ENCODE measurements around the gene GLB1L2. TPM values are rescaled to one million over a fixed set of nuclear protein-coding genes. Genes with fewer than 3 reads are reported as not detected.

The GLB1L2 gene
- total RNA-seq, 2 experiments from 2014 or later = 1.2 to 1.9 TPM

GRCh38 chr11:134363592-134363991, 31.8 kb downstream of the GLB1L2 start:
- Mint-ChIP-seq H3K4me1 (ENCODE audit: low read depth) (peaks cover 14% of the 10 kb centered on the region), H3K27ac (no peak overlapping the region), H3K9me3 (ENCODE audit: insufficient read depth) (no peaks in the 10 kb centered on the region), H3K36me3 (ENCODE audit: low read depth) (no peaks in the 10 kb centered on the region), H3K27me3 (ENCODE audit: low read depth) (peaks cover 4% of the 10 kb centered on the region), H3K4me3 (no peak overlapping the region)
- ChIA-PET POLR2A (no interaction called here), CTCF (no interaction called here)
- ATAC-seq (no peak), DNase-seq (no peak)

DNA sequence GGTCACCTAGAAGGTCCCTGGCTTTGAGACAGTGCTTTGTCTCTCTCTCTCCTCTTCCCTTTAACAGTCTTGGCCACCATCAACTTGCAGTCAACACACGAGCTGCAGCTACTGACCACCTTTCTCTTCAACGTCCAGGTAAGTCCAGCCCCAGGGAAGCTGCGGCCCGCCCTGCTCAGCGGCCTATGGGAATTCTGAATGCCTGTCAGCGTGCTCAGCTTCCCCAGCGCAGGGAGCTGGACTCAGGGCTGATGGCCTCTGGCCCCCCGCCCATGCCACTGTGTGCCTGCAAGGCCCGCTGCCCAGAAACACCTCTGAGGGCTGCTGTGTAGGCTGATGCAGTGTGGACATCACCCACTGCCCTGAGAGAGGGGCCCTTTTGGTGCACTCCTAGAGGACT, 32.5 kb downstream of the GLB1L2 start:
- CTCF ChIA-PET = no interaction called here
- Mint-ChIP-seq H3K36me3 (ENCODE audit: low read depth) (no peaks in the 10 kb centered on the region), H3K9me3 (ENCODE audit: insufficient read depth) (no peaks in the 10 kb centered on the region), H3K27ac (no peak overlapping the region), H3K4me1 (ENCODE audit: low read depth) (peaks cover 14% of the 10 kb centered on the region), H3K27me3 (ENCODE audit: low read depth) (peaks cover 4% of the 10 kb centered on the region), H3K4me3 (no peak overlapping the region)
- ATAC-seq (no peak), DNase-seq (no peak)
- POLR2A ChIA-PET = no interaction called here

- no peak for ATAC-seq
- no peak overlapping the region for H3K27ac Mint-ChIP-seq
- ChIA-PET CTCF (no interaction called here), POLR2A (no interaction called here)
- DNase-seq = no peak
- H3K36me3 Mint-ChIP-seq (ENCODE audit: low read depth) = no peaks in the 10 kb centered on the region
- H3K9me3 Mint-ChIP-seq (ENCODE audit: insufficient read depth) = no peaks in the 10 kb centered on the region
- H3K27me3 Mint-ChIP-seq (ENCODE audit: low read depth) = peaks cover 4% of the 10 kb centered on the region
- H3K4me1 Mint-ChIP-seq (ENCODE audit: low read depth) = peaks cover 6% of the 10 kb centered on the region
- no peak overlapping the region for H3K4me3 Mint-ChIP-seq
Measured at GRCh38 chr11:134365011-134365925, 33.5 kb downstream of the GLB1L2 start.

DNA sequence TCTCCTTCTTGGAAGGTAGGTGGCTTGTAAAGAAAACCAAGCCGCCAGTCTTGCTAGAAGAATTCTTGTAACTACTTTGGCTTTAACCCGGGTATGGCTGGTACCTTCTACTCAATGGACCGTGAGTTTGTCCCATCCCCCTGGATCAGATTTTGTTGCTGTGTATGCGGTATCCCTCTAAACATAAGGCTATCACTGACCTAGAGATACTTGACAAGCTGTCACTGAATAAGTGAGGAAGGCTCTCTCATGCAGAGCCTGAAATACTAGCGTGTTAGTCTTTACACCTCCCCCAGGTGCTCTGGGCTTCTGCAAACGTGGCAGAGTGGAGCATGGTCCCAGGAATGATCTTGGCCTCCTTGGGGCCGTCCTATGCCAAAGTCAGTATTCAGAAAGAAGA, 34.5 kb downstream of the GLB1L2 start:
- H3K27ac Mint-ChIP-seq = no peak overlapping the region
- no peaks in the 10 kb centered on the region for H3K9me3 Mint-ChIP-seq (ENCODE audit: insufficient read depth)
- no peaks in the 10 kb centered on the region for H3K36me3 Mint-ChIP-seq (ENCODE audit: low read depth)
- H3K4me1 Mint-ChIP-seq (ENCODE audit: low read depth) = peaks cover 4% of the 10 kb centered on the region
- ChIA-PET POLR2A (interaction anchor here (0.6 kb wide), 1 partner anchor 92 kb away, joined by 3 read pairs; no protein-coding TSS in a partner anchor), CTCF (no interaction called here)
- peaks cover 3% of the 10 kb centered on the region for H3K27me3 Mint-ChIP-seq (ENCODE audit: low read depth)
- no peak overlapping the region for H3K4me3 Mint-ChIP-seq
- ATAC-seq (no peak), DNase-seq (no peak)

DNA sequence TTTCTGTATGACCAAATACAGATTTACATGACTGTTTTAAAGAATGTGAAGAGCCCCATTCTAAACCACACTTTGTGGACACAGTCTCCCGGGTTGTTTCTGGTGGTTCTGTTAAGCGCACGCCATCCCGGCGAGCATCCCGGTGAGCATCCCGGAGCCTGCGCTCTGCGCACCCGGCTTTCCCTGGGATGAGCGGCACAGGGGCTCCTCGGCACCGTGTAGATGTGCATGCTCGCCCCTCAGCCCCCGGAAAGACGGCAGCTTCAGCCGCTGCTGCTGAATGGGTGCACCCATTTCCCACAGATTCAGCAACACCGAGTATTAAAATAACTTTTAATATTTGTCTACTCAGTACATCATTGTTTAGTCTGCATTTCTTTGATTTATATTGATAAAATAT, 36.0 kb downstream of the GLB1L2 start:
- Mint-ChIP-seq H3K27me3 (ENCODE audit: low read depth) (no peaks in the 10 kb centered on the region), H3K4me3 (no peak overlapping the region), H3K36me3 (ENCODE audit: low read depth) (no peaks in the 10 kb centered on the region), H3K4me1 (ENCODE audit: low read depth) (no peaks in the 10 kb centered on the region), H3K9me3 (ENCODE audit: insufficient read depth) (no peaks in the 10 kb centered on the region), H3K27ac (no peak overlapping the region)
- no peak for DNase-seq
- ChIA-PET CTCF (no interaction called here), POLR2A (no interaction called here)
- no peak for ATAC-seq

- no peaks in the 10 kb centered on the region for H3K9me3 Mint-ChIP-seq (ENCODE audit: insufficient read depth)
- no peaks in the 10 kb centered on the region for H3K27me3 Mint-ChIP-seq (ENCODE audit: low read depth)
- no peak for ATAC-seq
- no peak overlapping the region for H3K27ac Mint-ChIP-seq
- no peaks in the 10 kb centered on the region for H3K36me3 Mint-ChIP-seq (ENCODE audit: low read depth)
- H3K4me1 Mint-ChIP-seq (ENCODE audit: low read depth) = no peaks in the 10 kb centered on the region
- CTCF ChIA-PET = no interaction called here
- POLR2A ChIA-PET = no interaction called here
- no peak for DNase-seq
- H3K4me3 Mint-ChIP-seq = no peak overlapping the region
Measured at GRCh38 chr11:134369656-134370525, 38.1 kb downstream of the GLB1L2 start.

- Mint-ChIP-seq H3K9me3 (ENCODE audit: insufficient read depth) (no peaks in the 10 kb centered on the region), H3K4me3 (no peak overlapping the region), H3K27me3 (ENCODE audit: low read depth) (no peaks in the 10 kb centered on the region), H3K4me1 (ENCODE audit: low read depth) (no peaks in the 10 kb centered on the region), H3K36me3 (ENCODE audit: low read depth) (no peaks in the 10 kb centered on the region), H3K27ac (no peak overlapping the region)
- DNase-seq = no peak
- POLR2A ChIA-PET = no interaction called here
- CTCF ChIA-PET = no interaction called here
- ATAC-seq = no peak
Measured at GRCh38 chr11:134370526-134371435, 39.0 kb downstream of the GLB1L2 start.

DNA sequence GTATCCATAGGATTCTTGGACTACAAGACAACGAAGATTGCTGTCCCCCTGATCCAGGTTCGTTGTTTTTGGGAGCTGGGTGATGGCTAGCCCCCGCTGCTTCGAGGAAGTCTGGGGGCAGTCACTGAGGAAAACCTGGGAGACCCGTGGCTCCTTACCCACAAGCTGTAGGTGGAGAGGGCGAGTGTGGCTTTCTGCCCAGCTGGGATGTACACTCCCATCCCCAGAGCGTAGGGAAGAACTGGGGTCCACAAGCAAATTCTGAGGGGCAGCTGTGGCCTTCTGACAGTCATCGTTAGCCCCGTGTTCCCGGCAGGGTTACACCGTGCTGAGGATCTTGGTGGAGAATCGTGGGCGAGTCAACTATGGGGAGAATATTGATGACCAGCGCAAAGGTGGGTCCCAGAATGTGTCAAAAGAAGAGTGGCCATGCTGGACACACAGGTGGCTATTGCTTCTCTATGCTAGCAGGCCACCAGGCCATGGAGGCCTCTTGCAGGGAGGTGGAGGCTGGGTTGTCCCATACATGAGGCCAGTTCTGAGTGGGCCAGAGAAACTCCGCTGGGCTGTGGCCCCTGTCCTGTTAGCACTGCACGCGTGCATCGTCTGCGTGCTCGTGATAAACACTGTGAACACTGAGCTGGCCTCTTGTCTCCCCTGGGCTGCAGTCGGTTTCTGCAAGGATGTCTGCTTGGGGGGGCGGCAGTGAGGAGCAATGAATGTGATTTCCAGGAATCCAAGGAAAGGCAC, 39.8 kb downstream of the GLB1L2 start:
- Mint-ChIP-seq H3K4me3 (no peak overlapping the region), H3K4me1 (ENCODE audit: low read depth) (no peaks in the 10 kb centered on the region), H3K27ac (no peak overlapping the region), H3K36me3 (ENCODE audit: low read depth) (no peaks in the 10 kb centered on the region), H3K9me3 (ENCODE audit: insufficient read depth) (no peaks in the 10 kb centered on the region), H3K27me3 (ENCODE audit: low read depth) (no peaks in the 10 kb centered on the region)
- no peak for DNase-seq
- POLR2A ChIA-PET = no interaction called here
- no peak for ATAC-seq
- CTCF ChIA-PET = no interaction called here

DNA sequence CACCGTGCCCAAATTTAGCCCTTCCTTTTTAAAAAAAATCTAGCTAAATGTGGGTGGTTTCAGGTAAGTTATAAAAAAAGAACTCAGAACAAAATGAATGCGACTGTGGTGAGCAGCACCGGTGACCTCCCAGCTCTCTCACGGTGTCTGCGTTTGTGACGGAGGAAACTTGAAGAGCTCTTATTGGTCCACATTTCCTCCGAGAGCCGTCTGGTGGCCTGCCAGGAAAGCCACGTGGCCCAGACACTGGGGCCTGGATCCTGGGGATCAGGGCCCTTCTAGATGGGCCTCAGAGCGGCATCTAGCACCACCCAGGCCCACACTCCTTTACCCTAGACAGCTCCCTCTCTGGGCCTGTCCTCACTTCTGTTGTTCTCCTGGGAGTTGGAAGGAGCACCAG, 40.7 kb downstream of the GLB1L2 start:
- CTCF ChIA-PET = no interaction called here
- POLR2A ChIA-PET = no interaction called here
- DNase-seq = no peak

DNA sequence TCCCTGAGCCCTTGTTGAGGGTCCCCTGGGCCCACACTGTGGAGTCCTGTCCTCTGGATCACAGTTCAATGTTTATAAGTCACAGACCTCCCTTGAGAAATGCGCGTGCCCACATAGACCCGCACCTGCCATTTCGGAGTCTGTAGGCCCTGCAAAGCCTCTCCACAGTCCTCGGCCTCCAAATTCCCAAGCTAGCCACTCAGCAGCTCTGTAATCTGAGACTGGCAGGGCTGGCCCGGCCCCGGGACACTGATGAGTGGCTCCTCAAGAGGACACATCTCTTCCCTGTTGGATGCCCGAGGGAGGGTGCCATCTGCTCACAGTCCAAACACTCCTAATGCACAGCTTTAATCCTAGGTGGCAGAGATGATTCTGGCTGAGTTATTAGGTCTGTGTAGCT, 41.2 kb downstream of the GLB1L2 start:
- DNase-seq (no peak), ATAC-seq (no peak)
- H3K9me3 Mint-ChIP-seq (ENCODE audit: insufficient read depth) = no peaks in the 10 kb centered on the region
- POLR2A ChIA-PET = no interaction called here
- H3K27ac Mint-ChIP-seq = no peak overlapping the region
- H3K4me3 Mint-ChIP-seq = no peak overlapping the region
- CTCF ChIA-PET = no interaction called here
- H3K4me1 Mint-ChIP-seq (ENCODE audit: low read depth) = no peaks in the 10 kb centered on the region
- no peaks in the 10 kb centered on the region for H3K27me3 Mint-ChIP-seq (ENCODE audit: low read depth)
- H3K36me3 Mint-ChIP-seq (ENCODE audit: low read depth) = no peaks in the 10 kb centered on the region

More for the DNA sequence above, 40.7 kb downstream of the GLB1L2 start:
- Mint-ChIP-seq H3K27me3 (ENCODE audit: low read depth) (no peaks in the 10 kb centered on the region), H3K4me3 (no peak overlapping the region), H3K9me3 (ENCODE audit: insufficient read depth) (no peaks in the 10 kb centered on the region), H3K4me1 (ENCODE audit: low read depth) (no peaks in the 10 kb centered on the region), H3K36me3 (ENCODE audit: low read depth) (no peaks in the 10 kb centered on the region), H3K27ac (no peak overlapping the region)
- ATAC-seq = no peak

DNA sequence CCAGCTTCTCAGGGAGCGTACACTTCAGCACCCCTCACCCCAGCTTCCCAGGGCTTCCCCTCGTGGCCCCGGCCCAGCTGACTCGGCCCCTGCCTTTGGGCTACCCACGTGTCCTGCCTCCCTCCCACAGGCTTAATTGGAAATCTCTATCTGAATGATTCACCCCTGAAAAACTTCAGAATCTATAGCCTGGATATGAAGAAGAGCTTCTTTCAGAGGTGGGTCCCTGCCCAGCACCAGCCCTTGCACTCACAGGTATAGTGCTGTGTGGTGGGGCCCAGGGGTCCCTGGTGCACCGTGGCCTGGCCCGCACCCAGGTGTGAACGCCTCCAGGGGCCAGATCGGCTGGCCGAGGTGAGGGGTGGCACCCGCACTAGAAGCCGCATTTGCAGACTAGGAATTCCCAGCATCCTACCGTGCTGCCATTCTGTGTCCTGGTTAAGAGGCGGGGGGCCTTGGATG, 41.8 kb downstream of the GLB1L2 start:
- ChIA-PET POLR2A (no interaction called here), CTCF (no interaction called here)
- Mint-ChIP-seq H3K27ac (no peak overlapping the region), H3K4me1 (ENCODE audit: low read depth) (no peaks in the 10 kb centered on the region), H3K4me3 (no peak overlapping the region), H3K27me3 (ENCODE audit: low read depth) (no peaks in the 10 kb centered on the region), H3K9me3 (ENCODE audit: insufficient read depth) (no peaks in the 10 kb centered on the region), H3K36me3 (ENCODE audit: low read depth) (no peaks in the 10 kb centered on the region)
- DNase-seq (no peak), ATAC-seq (no peak)

All from activated CD8-positive, alpha-beta T cell treated with anti-CD3 and anti-CD28 coated beads, Interleukin-2, amount 10 ng/mL, durations not matched to agents 7 days and 5 days (primary cell).